HuH-7.5 (cell line): ENCODE measurements around the gene EPS8L3.
A peak's percentile ranks its signal among the peaks of the same experiment; 100 is the strongest.

ENCODE experiments used
- DNase-seq: peaks from one replicate; pipeline ENCODE4 v3.0.0; 2011; ENCODE audit warnings: low spot score

Gene EPS8L3

DNA sequence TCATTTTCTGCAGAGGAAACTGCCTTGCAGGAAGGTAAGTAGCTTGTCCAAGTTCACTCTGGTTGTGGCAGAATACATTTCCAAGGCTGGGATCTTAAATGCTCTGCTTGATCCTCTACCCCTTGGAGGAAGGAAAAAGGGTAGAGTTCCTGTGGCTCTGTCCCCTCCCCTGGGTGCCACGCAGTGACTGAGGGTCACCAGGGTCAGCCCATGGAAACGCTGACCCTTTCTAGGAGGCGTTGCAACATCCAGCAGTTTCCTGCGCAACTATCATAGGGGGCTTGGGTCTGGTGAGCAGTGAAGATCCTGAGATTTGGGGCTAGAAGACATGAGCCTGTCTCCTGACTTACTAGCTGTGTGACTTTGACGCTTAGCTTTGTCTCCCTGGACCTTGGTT is 29.4 kb upstream of the EPS8L3 start:
- DNase-seq: no peak

DNA sequence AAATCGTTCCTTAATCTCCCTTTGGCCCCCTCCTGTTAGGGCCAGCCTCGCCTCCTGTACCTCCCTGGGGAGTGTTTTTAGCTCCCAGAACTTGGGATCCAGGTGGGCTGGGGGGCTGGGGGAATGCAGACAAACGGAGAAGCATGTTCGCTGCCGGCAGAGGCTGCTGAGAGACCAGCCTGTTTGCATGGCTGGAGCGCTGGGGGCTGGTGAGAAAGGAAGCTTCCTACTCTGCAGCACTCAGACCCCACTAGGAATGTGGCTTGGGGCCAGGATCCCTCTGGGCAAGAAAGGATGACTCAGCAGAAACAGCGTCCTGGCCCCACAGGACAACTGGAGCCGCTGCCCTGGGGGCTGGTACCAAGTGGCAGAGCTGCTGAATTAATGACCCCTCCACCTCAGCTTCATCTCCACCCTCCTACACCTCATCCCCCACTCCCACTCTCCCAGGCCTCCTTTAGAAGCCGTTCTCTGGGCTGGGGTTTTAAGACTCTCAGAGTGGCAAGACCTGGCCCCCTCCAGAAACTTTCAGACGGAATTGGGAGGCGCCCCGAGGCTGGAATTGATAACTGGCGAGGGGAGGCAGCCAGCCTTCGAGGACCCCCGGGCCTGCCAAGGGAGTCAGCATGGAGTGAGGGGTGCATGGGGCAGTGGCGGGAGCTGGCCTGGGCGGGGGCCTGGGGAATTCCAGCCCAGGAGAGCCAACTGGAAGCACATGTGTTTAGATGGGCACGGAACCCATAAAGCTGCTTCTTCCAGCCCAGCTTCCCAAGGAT is 28.5 kb upstream of the EPS8L3 start:
- DNase-seq: peak; percentile 65

- DNase-seq: no peak
These were observed 27.8 kb upstream of the EPS8L3 start for GRCh38 chr1:109791495-109792043.

GRCh38 chr1:109790735-109791494 is 27.2 kb upstream of the EPS8L3 start:
- DNase-seq: no peak

DNA sequence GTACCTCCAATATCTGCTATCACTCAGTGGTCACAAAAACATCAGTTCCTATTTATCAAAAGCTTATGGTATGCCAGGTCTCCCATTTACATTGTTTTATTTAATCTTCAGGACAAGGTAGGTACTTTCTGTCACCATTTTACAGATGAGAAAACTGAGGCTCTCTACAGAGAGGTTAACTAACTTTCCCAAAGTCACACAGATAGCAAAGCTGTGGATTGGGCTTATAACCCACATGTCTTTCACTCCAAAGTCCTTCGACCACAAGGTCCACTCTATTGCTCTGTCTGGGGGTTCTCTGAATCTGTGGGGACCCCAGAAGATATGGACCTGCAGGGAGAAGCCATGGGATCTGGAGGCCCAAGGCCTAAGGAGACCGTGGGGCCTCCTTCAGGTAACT is 26.6 kb upstream of the EPS8L3 start:
- DNase-seq: no peak

DNA sequence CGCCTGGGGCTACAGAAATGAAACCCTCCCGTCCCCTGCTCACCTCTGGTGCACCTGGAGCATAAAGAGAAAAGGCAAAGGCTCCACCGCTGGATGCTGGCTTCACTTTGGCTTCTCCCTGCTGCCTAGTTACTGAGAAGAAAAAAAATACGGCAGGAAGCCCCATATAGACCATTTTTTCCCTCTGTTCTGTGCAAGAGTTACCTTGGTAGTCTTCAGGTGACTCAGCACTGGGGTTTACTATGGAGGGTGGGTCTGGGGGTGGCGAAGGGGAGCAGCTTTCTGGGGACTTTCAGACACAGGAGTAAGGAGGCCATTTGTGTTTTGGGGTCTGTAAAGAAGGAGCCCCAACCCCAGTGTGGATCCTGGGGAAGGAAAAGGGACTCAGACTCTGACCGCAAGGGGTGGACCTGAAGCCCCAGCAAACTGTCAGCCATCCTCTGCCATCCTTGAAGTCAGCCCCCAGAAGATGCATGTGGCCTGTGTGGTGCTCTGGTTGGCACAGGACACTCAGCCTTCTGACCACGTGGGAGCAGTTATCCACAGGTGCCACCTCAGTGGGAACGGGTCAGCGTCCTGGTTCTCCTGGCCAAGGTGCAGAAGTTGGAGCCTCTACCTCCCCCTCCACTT is 25.9 kb upstream of the EPS8L3 start:
- no peak for DNase-seq

DNA sequence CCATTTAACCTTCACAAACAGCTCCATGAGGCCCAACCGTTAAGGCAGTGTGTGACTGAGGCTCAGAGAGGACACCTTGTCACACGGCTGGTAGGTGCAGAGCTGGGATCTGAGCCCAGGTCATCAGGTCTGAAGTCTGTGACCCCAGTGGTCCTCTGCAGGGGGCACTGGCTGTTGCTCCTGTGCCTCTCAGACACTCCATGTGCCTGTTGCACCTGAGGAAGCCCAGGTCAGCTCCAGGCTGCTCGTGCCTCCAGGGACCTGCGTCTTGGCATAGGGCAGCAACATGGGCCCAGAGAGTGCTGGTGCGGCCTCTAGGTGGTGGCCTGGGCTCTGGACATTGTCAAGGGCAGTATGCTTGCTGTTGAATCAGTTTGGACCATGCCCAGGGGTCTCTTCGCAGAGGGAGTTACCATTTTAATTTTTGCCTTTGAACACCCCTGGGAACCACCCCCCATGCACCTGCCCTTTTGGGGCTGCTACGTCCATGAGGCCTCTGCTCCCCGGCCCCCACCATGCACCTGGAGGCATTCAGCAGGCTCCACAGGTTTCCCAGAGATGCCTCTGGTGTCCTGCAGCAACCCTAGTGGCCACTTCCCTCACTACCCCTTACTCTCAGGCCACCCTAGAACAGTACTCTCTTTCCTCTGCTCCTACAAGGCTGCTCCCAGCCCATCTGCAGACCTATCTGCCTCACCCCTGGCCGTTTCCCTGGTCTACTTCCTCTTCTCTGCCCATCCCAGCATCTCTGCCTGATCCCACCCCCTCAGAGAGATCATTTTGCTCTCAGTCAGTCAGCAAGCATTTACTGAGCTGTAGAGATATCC is 25.2 kb upstream of the EPS8L3 start:
- peak; percentile 80 for DNase-seq

DNA sequence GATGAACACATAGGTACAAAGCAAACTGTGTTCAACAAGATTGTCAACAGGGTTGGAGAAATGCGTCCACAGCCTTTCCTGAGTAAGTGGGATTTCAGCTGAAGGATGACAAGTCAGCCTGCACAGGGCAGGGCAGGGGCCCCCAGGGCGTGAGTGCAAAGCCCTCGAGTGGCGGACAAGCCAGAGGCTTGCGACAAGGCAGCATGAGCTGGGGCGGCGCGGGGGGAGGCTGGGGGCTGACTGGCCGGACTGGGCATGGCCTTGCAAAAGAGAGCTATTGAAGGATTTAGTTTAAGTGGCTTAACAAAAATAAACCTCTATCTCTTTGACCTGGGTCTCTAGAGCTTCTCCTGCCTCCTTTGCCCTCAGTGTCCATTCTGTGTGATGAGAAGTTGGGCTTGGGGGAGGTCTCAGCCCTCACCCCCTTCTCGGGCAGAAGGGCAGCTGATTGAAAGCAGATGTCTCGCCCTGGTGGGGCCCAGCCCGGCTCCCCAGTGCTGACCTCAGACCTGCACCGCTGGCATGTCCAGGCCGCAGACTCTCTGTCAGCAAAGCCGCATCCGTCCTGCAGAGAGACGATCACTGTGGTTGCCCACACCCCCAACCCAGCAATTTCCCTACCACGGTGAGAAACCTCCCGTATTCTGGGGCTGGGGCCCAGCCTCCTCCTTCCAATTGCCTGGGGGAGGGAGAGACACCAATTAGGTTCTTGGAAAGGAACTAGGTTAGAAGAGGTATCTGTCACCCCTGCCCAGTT is 24.3 kb upstream of the EPS8L3 start:
- DNase-seq: no peak

DNA sequence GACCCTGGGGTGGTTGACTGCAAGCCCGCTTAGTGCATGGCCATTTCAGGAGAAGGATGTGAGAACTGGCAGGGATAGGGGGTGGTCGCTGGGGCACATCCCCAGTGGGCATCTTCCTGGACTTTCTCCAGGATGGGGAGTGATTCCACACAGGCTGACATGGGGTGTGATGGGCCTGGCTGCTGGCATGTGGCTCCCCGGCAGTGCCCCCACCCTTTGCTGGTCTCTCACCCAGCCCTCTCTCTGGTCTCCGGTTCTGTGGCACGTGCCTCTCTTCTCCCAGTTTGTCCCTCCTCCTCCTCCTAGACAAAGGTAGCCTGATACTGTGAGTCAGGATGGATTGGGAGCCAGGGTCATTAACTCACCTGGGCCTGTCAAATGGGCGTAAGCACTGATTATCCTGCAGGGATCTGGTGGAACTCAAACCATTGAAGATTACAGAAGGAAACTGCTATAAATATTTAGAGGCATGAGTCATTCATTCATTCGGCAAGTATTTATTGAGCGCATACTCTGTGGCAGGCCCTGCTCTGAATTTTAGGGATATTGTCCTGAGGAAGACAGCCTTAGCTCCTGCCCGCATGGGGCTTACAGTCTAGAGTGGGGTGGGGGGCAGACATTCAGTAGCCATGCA is 23.6 kb upstream of the EPS8L3 start:
- DNase-seq: no peak

DNA sequence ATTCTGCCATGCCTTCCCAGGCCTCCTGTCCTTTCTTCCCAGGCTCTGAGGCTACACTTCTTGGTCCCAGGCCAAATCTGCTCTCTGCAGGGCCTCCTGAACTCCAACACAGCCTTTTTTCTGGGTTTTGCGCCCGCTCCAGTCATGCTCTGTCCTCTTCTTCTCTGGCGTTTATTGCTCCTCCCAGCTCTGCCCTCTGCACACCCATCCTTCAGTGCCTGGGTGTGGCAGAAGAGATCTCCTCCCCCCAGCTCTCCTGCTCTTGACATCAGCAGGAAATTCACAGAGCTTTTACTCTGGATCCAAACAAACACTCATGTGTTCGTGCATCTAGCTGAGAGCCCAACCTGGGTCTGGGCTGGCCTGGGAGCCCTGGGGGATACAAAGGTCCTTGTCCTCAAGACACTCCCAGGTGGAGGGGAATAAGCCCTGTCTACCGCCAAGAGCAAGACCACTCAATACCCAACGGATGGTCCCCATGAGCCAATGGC is 22.9 kb upstream of the EPS8L3 start:
- DNase-seq: no peak

GRCh38 chr1:109786112-109786480 is 22.4 kb upstream of the EPS8L3 start:
- DNase-seq: no peak

- DNase-seq: no peak
These were observed 21.9 kb upstream of the EPS8L3 start for GRCh38 chr1:109785446-109786111.

- no peak for DNase-seq
These were observed 21.0 kb upstream of the EPS8L3 start for GRCh38 chr1:109784551-109785252.

DNA sequence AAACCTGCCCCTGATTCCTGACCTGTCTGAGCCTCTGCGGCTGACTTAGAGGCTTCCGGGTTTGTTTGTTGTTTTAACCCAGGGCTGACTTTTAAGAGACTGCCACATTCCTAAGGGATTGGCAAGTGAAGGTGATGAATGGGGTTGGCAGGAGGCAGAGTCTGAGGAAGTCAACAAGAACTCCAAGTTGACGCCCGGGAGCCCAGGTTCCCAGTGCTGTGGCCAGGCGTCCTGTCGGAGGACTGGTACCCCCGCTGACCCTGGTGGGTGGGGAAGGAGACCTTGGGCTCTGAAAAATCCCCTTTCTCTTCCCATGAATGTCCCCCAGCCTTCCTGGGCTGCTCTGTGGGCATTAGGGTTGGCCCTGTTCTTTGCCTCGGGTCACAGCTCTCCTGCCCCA is 19.7 kb upstream of the EPS8L3 start:
- no peak for DNase-seq

DNA sequence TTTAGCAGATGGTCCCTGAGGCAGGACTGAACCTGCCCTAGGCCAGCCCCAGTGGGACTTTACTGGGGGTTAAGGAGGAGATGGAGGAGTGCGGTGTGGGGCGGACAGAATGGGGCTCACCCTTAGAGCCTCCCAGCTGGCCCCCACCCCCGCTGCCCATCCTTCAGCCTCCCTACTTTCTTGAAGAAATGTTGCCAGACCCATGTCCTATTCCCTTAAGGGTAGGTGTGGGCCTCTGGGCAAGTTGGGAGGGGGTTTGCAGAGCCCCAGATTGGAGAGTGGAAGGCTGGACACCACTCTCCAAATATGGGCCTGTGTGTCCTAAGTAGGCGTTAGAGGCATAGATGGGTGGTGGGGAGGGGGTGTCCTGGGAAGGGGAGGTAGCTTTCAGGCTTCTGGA is 19.2 kb upstream of the EPS8L3 start:
- no peak for DNase-seq

DNA sequence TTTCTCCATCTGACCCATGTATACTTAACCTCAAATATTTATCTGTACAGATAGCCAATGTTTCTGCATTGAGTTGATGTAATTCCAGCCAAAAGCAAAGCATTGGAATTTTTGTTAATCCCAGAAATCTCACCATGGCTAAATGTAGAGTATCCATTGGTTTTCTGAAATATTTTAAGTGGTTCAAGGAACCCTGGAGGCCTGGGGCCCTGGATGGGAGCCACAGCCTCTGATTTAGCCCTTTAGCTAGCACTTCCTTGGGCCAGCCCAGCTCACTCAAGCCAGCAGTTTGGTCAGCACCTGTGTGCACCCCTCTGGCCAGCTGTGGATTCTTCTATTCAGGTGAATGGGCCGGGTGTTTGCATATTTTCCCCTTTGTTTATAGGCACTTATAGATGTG is 18.8 kb upstream of the EPS8L3 start:
- no peak for DNase-seq

DNA sequence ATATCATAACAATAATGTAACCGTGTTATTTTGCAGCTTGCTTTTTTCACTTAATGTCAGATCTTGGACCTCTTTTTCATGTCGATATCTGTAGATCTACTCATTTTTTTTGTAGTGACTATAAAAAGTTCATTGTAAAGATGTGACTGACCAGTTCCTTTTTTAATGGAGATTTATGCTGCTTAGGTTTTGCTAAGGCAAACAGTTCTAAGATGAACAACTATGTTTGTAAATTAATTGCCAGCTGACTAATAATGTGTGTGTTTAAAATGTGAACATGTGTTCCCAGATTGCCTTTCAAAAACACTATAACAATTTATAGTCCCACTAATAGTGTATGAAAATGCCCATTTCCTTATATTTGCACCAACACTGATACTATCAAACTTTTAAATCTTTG is 18.1 kb upstream of the EPS8L3 start:
- DNase-seq: no peak

DNA sequence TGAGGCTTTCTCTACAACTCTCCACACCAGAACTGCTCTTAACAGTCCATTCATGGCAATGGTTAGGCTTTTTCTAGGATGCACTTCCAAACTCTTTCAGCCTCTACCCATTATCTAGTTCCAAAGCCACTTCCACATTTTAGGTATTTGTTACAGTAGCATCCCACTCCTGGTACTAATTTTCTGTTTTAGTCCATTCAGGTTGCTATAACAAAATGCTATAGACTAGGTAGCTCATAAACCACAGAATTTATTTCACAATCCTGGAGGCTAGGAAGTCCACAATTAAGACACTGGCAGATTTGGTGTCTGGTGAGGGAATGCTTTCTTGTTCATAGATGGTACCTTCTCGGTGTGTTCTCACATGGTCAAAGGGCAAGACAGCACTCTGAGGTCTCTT is 17.3 kb upstream of the EPS8L3 start:
- no peak for DNase-seq

DNA sequence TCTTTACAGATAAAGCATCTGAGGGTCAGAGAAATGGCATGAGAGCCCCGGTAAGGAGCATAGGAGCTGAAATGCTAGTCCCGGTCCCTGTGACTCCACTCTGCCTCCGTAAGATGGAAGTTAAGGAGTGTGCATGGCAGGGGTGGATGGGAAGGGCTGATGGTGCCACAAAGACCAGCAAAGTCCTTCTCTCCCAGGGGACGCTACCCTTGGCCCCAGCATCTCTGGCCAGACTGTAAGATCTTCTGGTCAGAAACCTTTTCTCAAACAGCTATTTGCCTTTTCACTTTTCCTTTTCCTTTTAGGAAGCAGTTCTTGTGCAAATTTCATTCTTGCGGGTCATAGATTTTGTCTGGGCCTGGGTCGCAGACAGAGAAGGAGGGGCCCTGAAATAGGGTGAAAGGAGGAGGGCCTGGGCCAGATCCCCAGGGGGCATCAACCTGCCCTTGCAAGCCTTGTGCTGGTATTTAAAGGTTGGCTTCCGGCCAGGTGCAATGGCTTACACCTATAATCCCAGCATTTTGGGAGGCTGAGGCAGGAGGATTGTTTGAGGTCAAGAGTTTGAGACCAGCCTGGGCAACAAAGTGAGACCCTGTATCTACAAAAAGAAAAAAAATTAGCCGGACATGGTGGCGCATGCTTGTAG is 14.4 kb upstream of the EPS8L3 start:
- DNase-seq: no peak
